Upper lobe of left lung (tissue), 6 donors: ENCODE data around the gene COL6A2. TPM values are rescaled to one million over a fixed set of nuclear protein-coding genes. Genes with fewer than 3 reads are reported as not detected.
"Not testable (repeated sequence)": the region's sequence is repeated elsewhere in the genome, so short reads cannot be mapped to it uniquely, and the experiment has no call there.

Experiments used
- ATAC-seq, 2 donors: fragments of 200-7000 bp; cut with Tn5 transposase; one replicate each; pipeline ENCODE4 v1.9.1; 2022; ENCODE audit warnings: mild to moderate bottlenecking in 2 of 2, moderate library complexity in 2 of 2; ENCODE audit not compliant: low FRiP score in 2 of 2
- DNase-seq, 2 donors: peaks; one replicate each; pipeline ENCODE4 v3.0.0-alpha.2; 2019 to 2020
- H3K27ac ChIP-seq, 4 donors: fragments of 200-600 bp; sonication (generic); one replicate each; pipeline ENCODE4 v1.5.1; 2016 to 2019
- H3K27me3 ChIP-seq, 4 donors: fragments of 200-600 bp; sonication (generic); one replicate each; pipeline ENCODE4 v1.5.1; 2017 to 2019
- H3K36me3 ChIP-seq, 4 donors: fragments of 200-600 bp; sonication (generic); one replicate each; pipeline ENCODE4 v1.5.1; 2016 to 2019
- H3K4me1 ChIP-seq, 4 donors: fragments of 200-600 bp; sonication (generic); one replicate each; pipeline ENCODE4 v1.5.1; 2018 to 2019
- H3K4me3 ChIP-seq, 4 donors: fragments of 200-600 bp; sonication (generic); one replicate each; pipeline ENCODE4 v1.5.1; 2017 to 2019; ENCODE audit warnings: mild to moderate bottlenecking in 2 of 4, moderate library complexity in 1 of 4
- H3K9me3 ChIP-seq, 4 donors: fragments of 200-600 bp; sonication (generic); one replicate each; pipeline ENCODE4 v1.5.1; 2018 to 2019
- EP300 ChIP-seq, 4 donors: sonication (generic); formaldehyde crosslinking; IDR thresholded peaks; one replicate each; pipeline ENCODE4 v1.5.1; 2017; ENCODE audit warnings: antibody characterized with exemption in 4 of 4, control low read depth in 2 of 4
- POLR2A ChIP-seq, 4 donors: fragments of 450-650 bp; IDR thresholded peaks; one replicate each; pipeline ENCODE4 v1.5.1; 2016 to 2017; ENCODE audit warnings: antibody characterized with exemption in 4 of 4, mild to moderate bottlenecking in 2 of 4
- POLR2AphosphoS5 ChIP-seq, 2 donors: sonication (generic); formaldehyde crosslinking; IDR thresholded peaks; one replicate each; pipeline ENCODE4 v1.5.1; 2017; ENCODE audit warnings: antibody characterized with exemption in 2 of 2
- WGBS, 2 donors: methylation state at CpG; one replicate each; pipeline ENCODE4 v1.1.5; 2017 to 2018; 5-methylcytosine and 5-hydroxymethylcytosine counted together
- total RNA-seq, 6 donors: library from RNA; depleted of rRNA in 4 of 6; stranded (reverse); fragments of >200 nt in 4 of 6; gene quantifications; one replicate each; pipeline versions ENCODE4 v1.1.0 to v1.2.1, GENCODE V29; 2016 to 2021
- TF ChIP-seq, protein P1 (sequence below), 6 experiments: fragments of 450-650 bp in 4 of 6; fragments of 200-600 bp in 2 of 6; sonication (generic) in 2 of 6; IDR thresholded peaks; one replicate each; pipeline ENCODE4 v1.5.1; 2016 to 2019; ENCODE audit warnings: antibody characterized with exemption in 6 of 6
- donor health status: DM: no; HTN: no; CAD: no; lungs with moderate emphysema.
- donor health status: DM: no; HTN: yes; CAD: no; lungs with severe emphysema.

Gene COL6A2
- total RNA-seq, 6 donors from 2014 or later: 105 to 522 (median 304) TPM

- Histone ChIP-seq H3K4me3 (no peak overlapping the region), H3K9me3 (no peaks in the 10 kb centered on the region), H3K27me3 (peaks cover 0 to 13% (median 0%) of the 10 kb centered on the region in 4 donors), H3K27ac (peak overlapping the region; percentile 66 to 76 (median 72)), H3K36me3 (no peaks in the 10 kb centered on the region), H3K4me1 (peaks cover 0 to 12% (median 8%) of the 10 kb centered on the region in 4 donors)
- TF ChIP-seq, protein P1, sequence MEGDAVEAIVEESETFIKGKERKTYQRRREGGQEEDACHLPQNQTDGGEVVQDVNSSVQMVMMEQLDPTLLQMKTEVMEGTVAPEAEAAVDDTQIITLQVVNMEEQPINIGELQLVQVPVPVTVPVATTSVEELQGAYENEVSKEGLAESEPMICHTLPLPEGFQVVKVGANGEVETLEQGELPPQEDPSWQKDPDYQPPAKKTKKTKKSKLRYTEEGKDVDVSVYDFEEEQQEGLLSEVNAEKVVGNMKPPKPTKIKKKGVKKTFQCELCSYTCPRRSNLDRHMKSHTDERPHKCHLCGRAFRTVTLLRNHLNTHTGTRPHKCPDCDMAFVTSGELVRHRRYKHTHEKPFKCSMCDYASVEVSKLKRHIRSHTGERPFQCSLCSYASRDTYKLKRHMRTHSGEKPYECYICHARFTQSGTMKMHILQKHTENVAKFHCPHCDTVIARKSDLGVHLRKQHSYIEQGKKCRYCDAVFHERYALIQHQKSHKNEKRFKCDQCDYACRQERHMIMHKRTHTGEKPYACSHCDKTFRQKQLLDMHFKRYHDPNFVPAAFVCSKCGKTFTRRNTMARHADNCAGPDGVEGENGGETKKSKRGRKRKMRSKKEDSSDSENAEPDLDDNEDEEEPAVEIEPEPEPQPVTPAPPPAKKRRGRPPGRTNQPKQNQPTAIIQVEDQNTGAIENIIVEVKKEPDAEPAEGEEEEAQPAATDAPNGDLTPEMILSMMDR (IDR thresholded peaks at IDR 0.05): no peak
- no peak for TF ChIP-seq POLR2AphosphoS5 (IDR thresholded peaks at IDR 0.05)
- TF ChIP-seq POLR2A (IDR thresholded peaks at IDR 0.05): no peak
- TF ChIP-seq EP300 (IDR thresholded peaks at IDR 0.05): no peak
- no peak for ATAC-seq
- DNase-seq: peak in 1 of 2 donors; percentile 17
- WGBS, 2 donors: 47 to 52% methylated on average over 21 to 27 of the region's 27 CpGs
These were observed 40.7 kb upstream of the COL6A2 start for GRCh38 chr21:46057111-46057709.

DNA sequence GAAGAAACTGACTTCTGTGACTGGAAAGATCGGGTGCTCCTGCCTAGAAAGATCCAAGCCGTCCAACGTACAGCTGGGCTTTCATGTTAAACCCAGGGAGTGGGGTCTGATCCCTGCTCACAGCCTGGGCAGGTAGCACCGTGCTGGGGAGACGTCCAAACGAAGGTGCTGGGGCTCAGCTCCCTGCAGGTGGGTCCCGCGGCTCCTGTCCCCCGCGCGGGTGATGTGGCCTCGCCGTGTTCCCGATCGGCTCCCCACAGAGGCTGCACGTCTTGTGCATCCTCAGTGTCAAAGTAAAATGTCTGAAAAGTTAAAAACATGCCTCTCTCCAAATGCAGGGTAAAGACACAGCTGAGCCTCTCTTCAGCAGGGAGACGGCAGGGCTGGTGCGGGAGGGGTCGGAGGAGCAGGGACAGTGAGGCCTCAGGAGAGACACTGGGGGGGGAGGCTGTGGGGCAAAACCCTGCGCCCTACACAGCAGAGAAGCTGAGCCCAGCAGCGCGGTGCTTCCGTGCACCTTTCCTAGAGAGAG lies 40.1 kb upstream of the COL6A2 start:
- DNase-seq (no peak), ATAC-seq (no peak)
- H3K36me3 ChIP-seq: no peaks in the 10 kb centered on the region
- TF ChIP-seq POLR2AphosphoS5 (IDR thresholded peaks at IDR 0.05) (no peak), EP300 (IDR thresholded peaks at IDR 0.05) (no peak), POLR2A (IDR thresholded peaks at IDR 0.05) (no peak)
- TF ChIP-seq, protein P1 (IDR thresholded peaks at IDR 0.05): no peak
- H3K27ac ChIP-seq: peak overlapping the region; percentile 66 to 76 (median 72)
- WGBS, 2 donors: 75 to 83% methylated on average over 10 to 23 of the region's 23 CpGs
- peaks cover 0 to 1% (median 0%) of the 10 kb centered on the region in 4 donors for H3K9me3 ChIP-seq
- peaks cover 0 to 12% (median 8%) of the 10 kb centered on the region in 4 donors for H3K4me1 ChIP-seq
- H3K4me3 ChIP-seq: no peak overlapping the region
- H3K27me3 ChIP-seq: peaks cover 0 to 13% (median 0%) of the 10 kb centered on the region in 4 donors

- DNase-seq (no peak), ATAC-seq (no peak)
- 80 to 94% methylated on average over 9 to 10 of the region's 10 CpGs for WGBS, 2 donors
- H3K27me3 ChIP-seq: peaks cover 0 to 13% (median 0%) of the 10 kb centered on the region in 4 donors
- TF ChIP-seq POLR2A (IDR thresholded peaks at IDR 0.05) (no peak), EP300 (IDR thresholded peaks at IDR 0.05) (no peak), POLR2AphosphoS5 (IDR thresholded peaks at IDR 0.05) (no peak)
- TF ChIP-seq, protein P1 (IDR thresholded peaks at IDR 0.05): no peak
- H3K27ac ChIP-seq: no peak overlapping the region
- no peak overlapping the region for H3K4me3 ChIP-seq
- H3K9me3 ChIP-seq: peaks cover 0 to 9% (median 0%) of the 10 kb centered on the region in 4 donors
- H3K4me1 ChIP-seq: peaks cover 0 to 12% (median 8%) of the 10 kb centered on the region in 4 donors
- H3K36me3 ChIP-seq: no peaks in the 10 kb centered on the region
These were observed 39.3 kb upstream of the COL6A2 start for GRCh38 chr21:46058431-46059145.

GRCh38 chr21:46059195-46059594 lies 38.7 kb upstream of the COL6A2 start:
- DNase-seq (no peak), ATAC-seq (no peak)
- no peak overlapping the region for H3K4me3 ChIP-seq
- TF ChIP-seq EP300 (IDR thresholded peaks at IDR 0.05): no peak
- TF ChIP-seq, protein P1 (IDR thresholded peaks at IDR 0.05): no peak
- no peak for TF ChIP-seq POLR2AphosphoS5 (IDR thresholded peaks at IDR 0.05)
- no peak for TF ChIP-seq POLR2A (IDR thresholded peaks at IDR 0.05)
- H3K9me3 ChIP-seq: peaks cover 0 to 9% (median 0%) of the 10 kb centered on the region in 4 donors
- peaks cover 0 to 12% (median 7%) of the 10 kb centered on the region in 4 donors for H3K4me1 ChIP-seq
- H3K27ac ChIP-seq: peak overlapping the region in 1 of 4 donors; percentile 73
- WGBS, 2 donors: 81 to 100% methylated on average over 3 to 12 of the region's 12 CpGs
- no peaks in the 10 kb centered on the region for H3K36me3 ChIP-seq
- H3K27me3 ChIP-seq: peaks cover 0 to 13% (median 0%) of the 10 kb centered on the region in 4 donors

DNA sequence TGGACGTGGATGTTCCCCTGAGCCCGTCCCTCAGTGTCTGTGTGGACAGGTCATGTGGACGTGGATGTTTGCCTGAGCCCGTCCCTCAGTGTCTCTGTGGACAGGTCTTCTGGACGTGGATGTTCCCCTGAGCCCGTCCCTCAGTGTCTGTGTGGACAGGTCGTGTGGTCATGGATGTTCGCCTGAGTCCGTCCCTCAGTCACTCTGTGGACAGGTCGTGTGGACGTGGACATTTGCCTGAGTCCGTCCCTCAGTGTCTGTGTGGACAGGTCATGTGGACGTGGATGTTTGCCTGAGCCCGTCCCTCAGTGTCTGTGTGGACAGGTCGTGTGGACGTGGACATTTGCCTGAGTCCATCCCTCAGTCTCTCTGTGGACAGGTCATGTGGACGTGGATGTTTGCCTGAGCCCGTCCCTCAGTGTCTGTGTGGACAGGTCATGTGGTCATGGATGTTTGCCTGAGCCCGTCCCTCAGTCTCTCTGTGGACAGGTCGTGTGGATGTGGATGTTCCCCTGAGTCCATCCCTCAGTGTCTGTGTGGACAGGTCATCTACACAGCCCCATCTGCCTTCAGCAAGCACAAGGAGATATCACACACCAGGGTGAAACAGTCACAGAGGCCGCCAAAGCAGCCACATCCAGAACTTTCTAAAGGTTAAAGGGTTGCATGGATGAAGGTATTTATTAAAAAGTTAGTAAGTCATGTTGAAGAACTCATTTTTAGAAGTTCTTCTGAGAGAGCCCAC lies 38.0 kb upstream of the COL6A2 start:
- Histone ChIP-seq H3K27ac (peak overlapping the region; percentile 41 to 79 (median 74)), H3K27me3 (peaks cover 0 to 13% (median 0%) of the 10 kb centered on the region in 4 donors), H3K4me1 (peaks cover 0 to 12% (median 7%) of the 10 kb centered on the region in 4 donors)
- peak in 1 of 2 donors; percentile 15 for DNase-seq
- ATAC-seq, H3K36me3 ChIP-seq, H3K4me3 ChIP-seq, H3K9me3 ChIP-seq: not testable (repeated sequence)
- 86 to 95% methylated on average over 9 to 21 of the region's 21 CpGs for WGBS, 2 donors
